VCaP (cell line): ENCODE data around the gene B3GNT4.

Experiments
- H3K27ac ChIP-seq: fragments of 450-650 bp; 2 replicates; pipeline ENCODE4 v1.5.1; 2017
- TF ChIP-seq, protein P1 (sequence below): fragments of 450-650 bp; conservative IDR thresholded peaks from 2 replicates; pipeline ENCODE4 v1.5.1; 2017; ENCODE audit warnings: mild to moderate bottlenecking, moderate library complexity

The B3GNT4 gene

DNA sequence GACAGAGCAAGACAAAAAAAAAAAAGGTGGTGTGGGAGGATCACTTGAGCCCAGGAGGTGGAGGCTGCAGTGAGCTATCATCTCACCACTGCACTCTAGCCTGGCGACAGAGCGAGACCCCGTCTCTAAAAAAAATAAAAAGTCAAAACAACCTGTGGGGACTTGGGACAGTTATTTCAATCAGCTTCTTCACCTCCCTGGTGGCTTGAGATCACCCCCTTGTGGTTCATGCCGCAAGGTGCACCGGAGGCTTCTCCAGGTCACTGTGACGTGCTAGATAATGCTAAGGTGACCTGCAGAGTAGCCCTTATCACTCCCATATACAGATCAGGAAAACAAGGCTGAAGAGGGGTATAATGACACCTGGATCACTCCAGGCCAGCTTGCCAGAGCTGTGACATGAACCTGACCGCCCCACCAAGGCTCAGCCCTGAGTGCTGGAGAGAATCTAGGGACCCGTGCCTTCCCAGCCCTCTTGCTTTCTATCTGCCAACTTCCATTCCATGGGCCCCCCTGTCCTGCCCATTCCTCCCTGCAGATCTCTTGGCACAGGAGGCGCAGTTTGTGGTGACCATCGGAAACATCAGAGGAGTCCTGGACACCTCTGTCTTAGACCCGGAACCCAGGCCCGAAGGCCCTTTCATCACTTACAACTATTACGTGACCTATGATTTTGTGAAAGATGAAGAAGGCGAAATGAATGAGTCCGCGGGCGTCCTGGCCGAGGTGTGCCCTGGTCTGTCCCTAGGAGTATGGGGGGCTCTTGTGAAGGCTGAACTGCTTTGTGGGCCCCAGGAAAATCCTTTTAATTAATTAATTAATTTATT, 12.5 kb upstream of the B3GNT4 start:
- H3K27ac ChIP-seq = no peak overlapping the region
- TF ChIP-seq, protein P1, sequence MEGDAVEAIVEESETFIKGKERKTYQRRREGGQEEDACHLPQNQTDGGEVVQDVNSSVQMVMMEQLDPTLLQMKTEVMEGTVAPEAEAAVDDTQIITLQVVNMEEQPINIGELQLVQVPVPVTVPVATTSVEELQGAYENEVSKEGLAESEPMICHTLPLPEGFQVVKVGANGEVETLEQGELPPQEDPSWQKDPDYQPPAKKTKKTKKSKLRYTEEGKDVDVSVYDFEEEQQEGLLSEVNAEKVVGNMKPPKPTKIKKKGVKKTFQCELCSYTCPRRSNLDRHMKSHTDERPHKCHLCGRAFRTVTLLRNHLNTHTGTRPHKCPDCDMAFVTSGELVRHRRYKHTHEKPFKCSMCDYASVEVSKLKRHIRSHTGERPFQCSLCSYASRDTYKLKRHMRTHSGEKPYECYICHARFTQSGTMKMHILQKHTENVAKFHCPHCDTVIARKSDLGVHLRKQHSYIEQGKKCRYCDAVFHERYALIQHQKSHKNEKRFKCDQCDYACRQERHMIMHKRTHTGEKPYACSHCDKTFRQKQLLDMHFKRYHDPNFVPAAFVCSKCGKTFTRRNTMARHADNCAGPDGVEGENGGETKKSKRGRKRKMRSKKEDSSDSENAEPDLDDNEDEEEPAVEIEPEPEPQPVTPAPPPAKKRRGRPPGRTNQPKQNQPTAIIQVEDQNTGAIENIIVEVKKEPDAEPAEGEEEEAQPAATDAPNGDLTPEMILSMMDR = peak; percentile 98

DNA sequence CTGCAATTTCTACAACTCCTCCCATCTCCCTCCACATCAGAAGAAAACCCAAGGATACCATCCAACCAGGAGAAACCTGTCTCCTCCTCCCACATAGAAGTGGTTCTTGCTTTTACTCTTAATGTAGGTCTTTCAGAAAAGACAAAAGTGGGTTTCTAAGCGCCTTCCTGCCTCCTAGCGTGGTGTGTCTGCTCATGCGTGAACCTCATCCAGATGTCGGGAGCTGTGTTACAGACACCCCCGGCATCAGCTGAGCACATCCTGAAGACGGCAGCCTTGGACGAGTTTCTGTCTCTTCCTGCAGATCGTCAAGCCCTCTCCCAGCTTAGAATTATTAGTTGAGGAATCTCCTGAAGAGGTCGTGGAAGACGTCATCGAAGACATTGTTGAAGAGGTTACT, 11.1 kb upstream of the B3GNT4 start:
- TF ChIP-seq, protein P1 = no peak
- H3K27ac ChIP-seq = no peak overlapping the region

DNA sequence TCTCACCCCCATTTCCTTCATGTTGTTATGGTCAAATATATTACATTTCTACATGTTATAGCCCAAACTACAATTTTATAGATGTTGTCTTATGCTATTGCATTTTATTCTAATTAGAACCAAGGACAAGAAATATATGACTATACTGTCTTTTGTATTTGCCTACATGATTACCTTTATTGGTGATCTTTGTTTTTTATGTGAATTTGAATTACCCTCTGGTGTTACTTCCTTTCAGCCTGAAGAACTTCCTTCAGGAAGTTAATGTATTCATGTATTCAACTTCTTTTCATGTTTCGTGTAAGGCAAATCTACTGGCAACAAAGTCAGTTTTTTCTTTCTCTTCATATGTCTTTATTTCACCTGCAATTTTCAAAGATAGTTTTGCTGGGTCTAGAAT, 8.7 kb upstream of the B3GNT4 start:
- H3K27ac ChIP-seq = no peak overlapping the region
- TF ChIP-seq, protein P1 = no peak

DNA sequence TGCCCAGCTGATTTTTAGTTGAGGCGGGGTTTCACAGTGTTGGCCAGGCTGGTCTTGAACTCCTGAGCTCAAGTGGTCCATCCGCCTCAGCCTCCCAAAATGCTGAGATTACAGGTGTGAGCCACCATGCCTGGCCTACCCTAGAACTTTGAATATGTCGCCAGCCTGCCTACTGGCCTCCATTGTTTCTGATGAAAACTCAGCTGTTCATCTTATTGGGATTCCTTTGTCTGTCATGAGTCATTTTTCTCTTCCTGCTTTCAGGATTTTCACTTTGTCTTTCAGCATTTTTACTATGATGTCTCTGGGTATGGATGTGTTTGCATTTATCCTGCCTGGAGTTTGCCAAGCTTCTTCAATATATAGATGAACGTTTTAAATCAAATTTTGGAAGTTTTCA, 8.1 kb upstream of the B3GNT4 start:
- TF ChIP-seq, protein P1 = no peak
- H3K27ac ChIP-seq = no peak overlapping the region

DNA sequence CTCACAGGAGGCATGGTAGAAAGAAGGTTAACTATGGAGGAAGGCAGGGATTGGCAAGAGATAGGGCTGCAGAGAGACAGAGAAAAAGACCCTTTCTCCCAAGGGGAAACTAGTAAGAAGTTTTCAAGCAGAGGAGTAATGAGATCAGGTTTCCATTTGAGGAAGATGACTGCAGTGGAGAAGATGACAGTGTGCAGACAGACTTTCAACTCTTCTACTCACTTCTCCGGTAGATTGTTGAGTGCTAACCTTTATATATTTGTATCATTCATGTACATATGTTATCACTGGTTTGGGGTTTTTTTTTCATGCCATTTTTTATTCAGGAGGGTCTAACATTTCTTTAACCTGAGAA, 5.9 kb upstream of the B3GNT4 start:
- no peak overlapping the region for H3K27ac ChIP-seq
- TF ChIP-seq, protein P1 = no peak

DNA sequence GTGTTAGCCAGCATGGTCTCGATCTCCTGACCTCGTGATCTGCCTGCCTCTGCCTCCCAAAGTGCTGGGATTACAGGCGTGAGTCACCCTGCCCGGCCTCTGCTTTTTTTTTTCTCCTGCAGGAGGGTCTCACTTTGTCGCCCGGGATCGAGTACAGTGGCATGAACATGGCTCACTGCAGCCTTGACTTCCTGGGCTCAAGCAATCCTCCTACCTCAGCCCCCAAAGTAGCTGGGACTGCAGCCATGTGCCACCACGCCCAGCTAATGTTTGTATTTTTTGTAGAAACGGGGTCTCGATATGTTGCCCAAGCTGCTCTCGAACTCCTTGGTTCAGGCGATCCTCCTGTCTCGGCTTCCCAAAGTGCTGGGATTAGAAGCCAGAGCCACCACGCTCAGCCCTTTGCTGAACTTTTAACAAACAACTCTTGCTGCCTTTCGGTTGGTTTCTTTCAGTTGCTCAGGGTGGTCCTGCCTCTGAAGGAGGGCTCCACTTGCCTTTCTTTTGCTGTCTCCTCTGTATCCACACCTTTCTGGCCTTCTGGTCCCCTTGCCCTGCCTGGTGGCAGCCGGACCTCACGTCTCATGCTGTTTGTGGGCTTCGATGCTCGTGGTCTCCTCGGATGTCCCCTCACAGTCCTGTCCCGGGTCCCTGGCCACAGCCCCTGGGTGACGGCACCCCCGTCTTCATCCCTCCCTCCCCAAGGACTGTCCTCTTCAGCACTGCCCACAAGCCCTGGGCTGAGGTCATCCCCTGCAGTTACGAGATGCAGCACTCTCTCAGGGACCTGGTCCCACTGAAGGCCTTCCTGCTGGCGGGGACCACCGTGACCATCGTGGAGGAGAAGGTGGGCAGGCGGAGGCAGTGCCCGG, 3.8 kb upstream of the B3GNT4 start:
- H3K27ac ChIP-seq = no peak overlapping the region
- TF ChIP-seq, protein P1 = no peak

DNA sequence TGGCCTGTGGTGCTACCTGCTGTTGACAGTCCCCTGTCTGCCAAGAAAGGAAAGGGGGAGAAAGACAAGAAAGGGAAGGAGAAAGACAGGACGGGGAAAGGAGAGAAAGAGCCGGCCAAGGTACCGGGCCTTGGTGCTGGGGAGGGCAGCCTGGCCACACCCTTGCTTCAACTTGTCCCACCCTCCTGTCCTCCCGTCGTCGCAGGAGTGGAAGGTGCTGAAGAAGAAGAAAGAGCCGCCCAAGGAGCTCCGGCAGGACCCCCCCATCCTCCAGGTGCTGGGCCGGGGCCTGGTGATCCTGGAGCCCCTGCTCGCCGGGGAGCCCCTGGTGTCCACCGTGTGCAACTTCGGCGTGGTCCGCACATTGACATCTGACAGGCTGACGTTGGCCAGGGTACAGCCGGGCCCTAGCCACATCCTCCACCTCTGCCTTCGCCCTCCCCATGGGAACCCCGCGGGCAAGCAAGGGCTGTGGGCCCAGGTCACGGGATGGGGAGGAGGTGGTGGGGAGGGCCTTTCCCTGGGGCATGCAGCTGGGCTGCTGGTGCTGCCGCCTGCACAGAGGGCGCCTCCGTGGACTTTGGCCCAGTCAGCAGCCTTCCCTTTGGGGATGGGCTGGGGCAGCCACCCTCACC, 2.9 kb upstream of the B3GNT4 start:
- no peak overlapping the region for H3K27ac ChIP-seq
- TF ChIP-seq, protein P1 = no peak
